ENCODE measurements around the gene CFAP20DC. TPM values are rescaled to one million over a fixed set of nuclear protein-coding genes. Genes with fewer than 3 reads are reported as not detected.

Gene CFAP20DC
- total and polyA plus RNA-seq, 8 donors, result 1.2 to 7.7 (median 5.4) TPM

DNA sequence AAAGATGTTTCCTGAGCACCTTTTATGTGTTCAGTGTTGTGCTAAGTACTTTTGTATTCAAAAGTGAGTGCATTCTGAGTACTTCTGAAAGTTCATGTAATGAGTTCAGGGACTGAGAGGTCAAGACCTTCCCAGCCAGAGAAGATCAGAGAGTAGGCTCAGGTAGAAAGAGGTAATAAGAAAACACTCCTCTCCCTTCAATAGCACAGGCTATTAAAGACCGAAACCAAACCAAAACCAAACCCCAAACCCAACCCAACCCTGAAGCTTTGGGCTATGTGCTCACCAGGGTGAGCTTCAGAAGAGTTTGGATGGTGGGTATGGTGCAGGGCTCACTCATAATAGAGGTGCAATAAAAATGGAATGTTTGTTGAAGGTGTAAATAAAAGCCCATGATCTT is 306.5 kb downstream of the CFAP20DC start:
- no peak overlapping the region for H3K27ac ChIP-seq
- H3K9me3 ChIP-seq, result no peaks in the 10 kb centered on the region
- H3K4me1 ChIP-seq, result no peaks in the 10 kb centered on the region
- TF ChIP-seq, protein P1, sequence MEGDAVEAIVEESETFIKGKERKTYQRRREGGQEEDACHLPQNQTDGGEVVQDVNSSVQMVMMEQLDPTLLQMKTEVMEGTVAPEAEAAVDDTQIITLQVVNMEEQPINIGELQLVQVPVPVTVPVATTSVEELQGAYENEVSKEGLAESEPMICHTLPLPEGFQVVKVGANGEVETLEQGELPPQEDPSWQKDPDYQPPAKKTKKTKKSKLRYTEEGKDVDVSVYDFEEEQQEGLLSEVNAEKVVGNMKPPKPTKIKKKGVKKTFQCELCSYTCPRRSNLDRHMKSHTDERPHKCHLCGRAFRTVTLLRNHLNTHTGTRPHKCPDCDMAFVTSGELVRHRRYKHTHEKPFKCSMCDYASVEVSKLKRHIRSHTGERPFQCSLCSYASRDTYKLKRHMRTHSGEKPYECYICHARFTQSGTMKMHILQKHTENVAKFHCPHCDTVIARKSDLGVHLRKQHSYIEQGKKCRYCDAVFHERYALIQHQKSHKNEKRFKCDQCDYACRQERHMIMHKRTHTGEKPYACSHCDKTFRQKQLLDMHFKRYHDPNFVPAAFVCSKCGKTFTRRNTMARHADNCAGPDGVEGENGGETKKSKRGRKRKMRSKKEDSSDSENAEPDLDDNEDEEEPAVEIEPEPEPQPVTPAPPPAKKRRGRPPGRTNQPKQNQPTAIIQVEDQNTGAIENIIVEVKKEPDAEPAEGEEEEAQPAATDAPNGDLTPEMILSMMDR (IDR thresholded peaks at IDR 0.05), result no peak
- H3K4me3 ChIP-seq, result no peak overlapping the region
- intact Hi-C loops (cut with DNase I), result no loop called here
- H3K36me3 ChIP-seq, result no peaks in the 10 kb centered on the region
- DNase-seq (no peak), ATAC-seq (no peak)
- no peaks in the 10 kb centered on the region for H3K27me3 ChIP-seq

DNA sequence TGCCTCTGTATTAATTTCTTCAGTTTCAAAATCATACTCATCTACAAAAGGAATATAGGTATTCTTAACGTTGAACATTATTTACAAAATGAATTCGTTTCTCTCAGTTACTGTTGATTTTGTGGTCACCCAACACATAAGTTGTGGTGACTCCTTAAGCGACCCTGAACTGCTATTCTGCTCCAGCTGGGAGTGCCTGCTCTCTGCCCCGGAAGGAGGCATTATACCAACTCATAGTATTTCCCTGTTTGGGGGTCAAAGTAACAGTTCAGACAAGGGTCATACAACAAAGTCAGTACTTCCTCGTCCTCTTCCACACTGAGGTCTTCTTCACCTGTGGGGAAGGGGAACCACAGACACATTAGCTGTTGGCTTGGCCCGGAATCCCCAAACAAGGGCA is 307.6 kb downstream of the CFAP20DC start:
- no peak overlapping the region for H3K4me3 ChIP-seq
- no peaks in the 10 kb centered on the region for H3K9me3 ChIP-seq
- no peak for DNase-seq
- no peaks in the 10 kb centered on the region for H3K4me1 ChIP-seq
- intact Hi-C loops (cut with DNase I), result no loop called here
- H3K36me3 ChIP-seq, result no peaks in the 10 kb centered on the region
- H3K27ac ChIP-seq, result no peak overlapping the region
- no peak for ATAC-seq
- TF ChIP-seq, protein P1 (IDR thresholded peaks at IDR 0.05), result no peak
- no peaks in the 10 kb centered on the region for H3K27me3 ChIP-seq

DNA sequence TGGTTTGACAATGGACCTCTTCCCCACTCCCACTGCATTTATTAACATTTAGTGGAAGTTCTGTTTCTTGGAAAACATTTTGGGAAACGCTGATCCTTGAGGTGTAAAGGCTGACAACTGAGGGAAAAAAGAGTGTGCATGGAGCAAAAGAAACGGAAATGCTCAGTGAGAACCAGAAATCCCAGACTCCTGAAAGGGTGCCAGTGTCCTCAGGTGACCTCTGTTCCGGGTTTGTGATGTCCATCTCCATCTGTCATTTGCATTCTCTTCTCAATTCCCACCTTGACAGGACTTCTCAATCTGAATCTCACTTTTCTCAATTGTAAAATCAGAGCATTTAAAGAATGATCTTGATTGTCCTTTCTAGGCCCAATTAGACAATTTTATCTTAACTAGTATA is 312.2 kb downstream of the CFAP20DC start:
- no peak overlapping the region for H3K4me3 ChIP-seq
- DNase-seq, result no peak
- no peaks in the 10 kb centered on the region for H3K4me1 ChIP-seq
- ATAC-seq, result no peak
- no peak overlapping the region for H3K27ac ChIP-seq
- H3K36me3 ChIP-seq, result no peaks in the 10 kb centered on the region
- intact Hi-C loops (cut with DNase I), result no loop called here
- H3K27me3 ChIP-seq, result no peaks in the 10 kb centered on the region
- TF ChIP-seq, protein P1 (IDR thresholded peaks at IDR 0.05), result no peak
- no peaks in the 10 kb centered on the region for H3K9me3 ChIP-seq

DNA sequence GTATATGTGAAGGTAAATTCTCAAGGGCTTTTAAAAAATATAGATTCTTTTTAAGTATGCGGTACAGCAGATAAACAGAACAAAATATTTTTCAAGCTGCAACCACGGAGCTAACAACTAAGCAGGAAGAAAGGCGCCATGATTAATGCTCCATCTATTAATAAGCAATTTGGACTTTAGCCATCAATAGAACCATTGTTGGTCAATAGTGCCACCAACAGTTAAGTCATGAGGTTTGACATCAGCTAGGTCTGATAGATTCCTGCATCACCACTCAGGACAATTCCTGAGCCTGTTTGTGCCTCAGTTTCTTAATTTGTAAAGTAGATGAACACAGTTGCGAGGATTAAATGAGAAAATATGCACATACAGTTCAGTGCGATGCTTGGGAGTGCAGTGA is 318.2 kb downstream of the CFAP20DC start:
- Histone ChIP-seq H3K27me3 (no peaks in the 10 kb centered on the region), H3K27ac (no peak overlapping the region), H3K36me3 (no peaks in the 10 kb centered on the region), H3K4me1 (no peaks in the 10 kb centered on the region), H3K4me3 (no peak overlapping the region), H3K9me3 (no peaks in the 10 kb centered on the region)
- DNase-seq (no peak), ATAC-seq (no peak)
- TF ChIP-seq, protein P1 (IDR thresholded peaks at IDR 0.05), result no peak
- intact Hi-C loops (cut with DNase I), result no loop called here

DNA sequence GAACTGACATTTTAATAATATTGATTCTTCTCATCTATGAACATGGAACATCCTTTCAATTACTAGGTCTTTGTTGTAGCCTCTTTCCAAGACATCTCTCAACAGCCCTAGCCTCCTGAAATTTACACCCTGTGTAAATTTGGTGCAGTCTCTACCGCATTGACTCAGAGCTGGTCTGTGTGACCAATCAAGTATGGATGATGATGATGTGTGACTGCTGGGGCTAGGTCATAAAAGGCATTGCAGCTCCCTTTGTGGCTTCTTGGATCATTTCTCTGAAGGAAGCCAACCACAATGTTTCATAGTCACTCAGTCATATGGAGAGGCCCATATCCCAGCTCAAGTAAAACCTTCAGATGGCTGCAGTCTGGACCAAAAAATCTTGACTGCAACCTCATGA is 321.1 kb downstream of the CFAP20DC start:
- Histone ChIP-seq H3K27ac (no peak overlapping the region), H3K27me3 (no peaks in the 10 kb centered on the region), H3K4me1 (no peaks in the 10 kb centered on the region), H3K36me3 (no peaks in the 10 kb centered on the region), H3K9me3 (no peaks in the 10 kb centered on the region), H3K4me3 (no peak overlapping the region)
- DNase-seq (no peak), ATAC-seq (no peak)
- TF ChIP-seq, protein P1 (IDR thresholded peaks at IDR 0.05), result no peak
- intact Hi-C loops (cut with DNase I), result no loop called here

Measured in left lung (tissue), 10 donors.